Esophagus squamous epithelium (tissue), 4 donors: ENCODE results near the gene NRG3.

ENCODE experiments used
- POLR2A ChIP-seq, 4 donors: fragments of 450-650 bp; IDR thresholded peaks; one replicate each; pipeline ENCODE4 v1.6.1; 2017; ENCODE audit warnings: antibody characterized with exemption in 4 of 4, mild to moderate bottlenecking in 4 of 4, moderate library complexity in 3 of 4
- TF ChIP-seq, protein P1 (sequence below), 6 experiments: fragments of 450-650 bp in 4 of 6; fragments of 200-600 bp in 2 of 6; sonication (generic) in 2 of 6; IDR thresholded peaks; one replicate each; pipeline ENCODE4 v1.5.1; 2016 to 2019; ENCODE audit warnings: antibody characterized with exemption in 6 of 6, mild to moderate bottlenecking in 4 of 6, moderate library complexity in 4 of 6

DNA sequence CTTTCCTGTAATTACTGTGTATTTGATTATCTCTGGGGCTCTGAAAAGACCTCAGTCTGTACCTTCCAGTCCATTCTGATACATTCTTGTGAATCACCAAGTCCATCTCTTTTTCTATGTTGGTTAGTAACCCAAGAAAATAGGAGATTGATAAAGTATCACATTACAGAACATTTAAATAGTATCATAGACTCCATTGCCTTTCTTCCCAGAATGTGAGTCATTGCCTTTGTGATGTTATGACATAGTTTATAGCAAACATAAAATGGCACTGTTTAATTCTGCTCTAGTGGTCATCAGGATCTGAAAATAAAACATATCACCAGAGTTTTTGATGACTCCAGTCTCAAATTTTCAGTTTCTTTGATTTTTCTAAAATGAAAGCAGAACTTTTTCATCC is 78.4 kb downstream of the NRG3 start:
- TF ChIP-seq, protein P1, sequence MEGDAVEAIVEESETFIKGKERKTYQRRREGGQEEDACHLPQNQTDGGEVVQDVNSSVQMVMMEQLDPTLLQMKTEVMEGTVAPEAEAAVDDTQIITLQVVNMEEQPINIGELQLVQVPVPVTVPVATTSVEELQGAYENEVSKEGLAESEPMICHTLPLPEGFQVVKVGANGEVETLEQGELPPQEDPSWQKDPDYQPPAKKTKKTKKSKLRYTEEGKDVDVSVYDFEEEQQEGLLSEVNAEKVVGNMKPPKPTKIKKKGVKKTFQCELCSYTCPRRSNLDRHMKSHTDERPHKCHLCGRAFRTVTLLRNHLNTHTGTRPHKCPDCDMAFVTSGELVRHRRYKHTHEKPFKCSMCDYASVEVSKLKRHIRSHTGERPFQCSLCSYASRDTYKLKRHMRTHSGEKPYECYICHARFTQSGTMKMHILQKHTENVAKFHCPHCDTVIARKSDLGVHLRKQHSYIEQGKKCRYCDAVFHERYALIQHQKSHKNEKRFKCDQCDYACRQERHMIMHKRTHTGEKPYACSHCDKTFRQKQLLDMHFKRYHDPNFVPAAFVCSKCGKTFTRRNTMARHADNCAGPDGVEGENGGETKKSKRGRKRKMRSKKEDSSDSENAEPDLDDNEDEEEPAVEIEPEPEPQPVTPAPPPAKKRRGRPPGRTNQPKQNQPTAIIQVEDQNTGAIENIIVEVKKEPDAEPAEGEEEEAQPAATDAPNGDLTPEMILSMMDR (IDR thresholded peaks at IDR 0.05), result no peak
- no peak for TF ChIP-seq POLR2A (IDR thresholded peaks at IDR 0.05)
